ENCODE measurements around the gene FHL3. TPM values are rescaled to one million over a fixed set of nuclear protein-coding genes. Genes with fewer than 3 reads are reported as not detected.
A peak's percentile ranks its signal among the peaks of the same experiment; 100 is the strongest.

The FHL3 gene
- total RNA-seq, 4 donors from 2014 or later, result 3.0 to 19.1 (median 12.2) TPM

DNA sequence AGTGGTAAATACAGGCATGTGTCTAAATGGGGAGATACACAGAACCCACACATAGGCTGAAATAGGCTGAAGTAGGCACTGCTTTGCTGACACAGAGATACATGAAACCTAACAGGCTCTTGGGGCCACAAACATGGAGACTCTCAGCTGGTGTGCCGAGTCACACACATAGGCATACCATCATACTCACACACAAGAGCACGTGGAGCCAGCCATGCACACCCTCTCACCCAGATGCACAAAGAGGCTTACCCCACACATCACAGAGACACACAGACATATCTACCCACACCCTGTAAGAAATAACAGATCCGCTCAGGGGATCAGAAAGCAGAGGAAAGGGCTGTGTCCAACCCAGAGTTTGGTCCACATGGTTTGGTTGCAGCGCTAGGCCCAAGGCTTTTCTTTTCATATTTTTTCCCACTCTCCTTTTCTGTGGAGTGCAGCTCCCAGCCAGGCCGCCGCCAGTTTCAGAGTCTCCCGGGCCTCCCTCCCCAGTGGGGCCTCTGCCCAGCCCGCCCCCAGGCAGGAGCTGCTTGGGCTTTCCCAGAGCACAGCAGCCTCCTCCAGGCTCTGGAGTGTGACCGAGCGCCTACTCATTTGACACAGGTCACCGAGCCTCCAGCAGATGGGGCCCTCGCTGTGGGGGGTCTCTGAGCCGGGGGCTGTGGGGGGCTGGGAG lies 45.2 kb upstream of the FHL3 start:
- no peak overlapping the region for H3K4me3 ChIP-seq
- TF ChIP-seq EP300 (IDR thresholded peaks at IDR 0.05; ENCODE audit: low read depth) (no peak), POLR2AphosphoS5 (IDR thresholded peaks at IDR 0.05) (no peak), POLR2A (IDR thresholded peaks at IDR 0.05) (no peak)
- TF ChIP-seq, protein P1, sequence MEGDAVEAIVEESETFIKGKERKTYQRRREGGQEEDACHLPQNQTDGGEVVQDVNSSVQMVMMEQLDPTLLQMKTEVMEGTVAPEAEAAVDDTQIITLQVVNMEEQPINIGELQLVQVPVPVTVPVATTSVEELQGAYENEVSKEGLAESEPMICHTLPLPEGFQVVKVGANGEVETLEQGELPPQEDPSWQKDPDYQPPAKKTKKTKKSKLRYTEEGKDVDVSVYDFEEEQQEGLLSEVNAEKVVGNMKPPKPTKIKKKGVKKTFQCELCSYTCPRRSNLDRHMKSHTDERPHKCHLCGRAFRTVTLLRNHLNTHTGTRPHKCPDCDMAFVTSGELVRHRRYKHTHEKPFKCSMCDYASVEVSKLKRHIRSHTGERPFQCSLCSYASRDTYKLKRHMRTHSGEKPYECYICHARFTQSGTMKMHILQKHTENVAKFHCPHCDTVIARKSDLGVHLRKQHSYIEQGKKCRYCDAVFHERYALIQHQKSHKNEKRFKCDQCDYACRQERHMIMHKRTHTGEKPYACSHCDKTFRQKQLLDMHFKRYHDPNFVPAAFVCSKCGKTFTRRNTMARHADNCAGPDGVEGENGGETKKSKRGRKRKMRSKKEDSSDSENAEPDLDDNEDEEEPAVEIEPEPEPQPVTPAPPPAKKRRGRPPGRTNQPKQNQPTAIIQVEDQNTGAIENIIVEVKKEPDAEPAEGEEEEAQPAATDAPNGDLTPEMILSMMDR (IDR thresholded peaks at IDR 0.05), result no peak
- no peaks in the 10 kb centered on the region for H3K36me3 ChIP-seq
- H3K4me1 ChIP-seq, result peaks cover 5 to 15% (median 10%) of the 10 kb centered on the region in 4 donors
- H3K9me3 ChIP-seq, result no peaks in the 10 kb centered on the region
- intact Hi-C loops (cut with DNase I; ENCODE audit: low total_unique reads) (no loop called here), in situ Hi-C loops (cut with MboI; ENCODE audit: low pct_ligation_motif_present in 1 of 4, low pct_unique_long_range_greater_than_20kb in 1 of 4, low sequenced_read_pairs in 3 of 4) (loop anchor here in 1 of 4 donors (25.0 kb wide), 1 partner anchor 762 kb away; no protein-coding TSS in a partner anchor)
- no peak for DNase-seq
- no peak overlapping the region for H3K27ac ChIP-seq
- 71 to 80% methylated on average over 6 to 12 of the region's 13 CpGs for WGBS, 2 donors (ENCODE audit: low coverage in 1 of 2)
- peaks cover 63% of the 10 kb centered on the region for H3K27me3 ChIP-seq

DNA sequence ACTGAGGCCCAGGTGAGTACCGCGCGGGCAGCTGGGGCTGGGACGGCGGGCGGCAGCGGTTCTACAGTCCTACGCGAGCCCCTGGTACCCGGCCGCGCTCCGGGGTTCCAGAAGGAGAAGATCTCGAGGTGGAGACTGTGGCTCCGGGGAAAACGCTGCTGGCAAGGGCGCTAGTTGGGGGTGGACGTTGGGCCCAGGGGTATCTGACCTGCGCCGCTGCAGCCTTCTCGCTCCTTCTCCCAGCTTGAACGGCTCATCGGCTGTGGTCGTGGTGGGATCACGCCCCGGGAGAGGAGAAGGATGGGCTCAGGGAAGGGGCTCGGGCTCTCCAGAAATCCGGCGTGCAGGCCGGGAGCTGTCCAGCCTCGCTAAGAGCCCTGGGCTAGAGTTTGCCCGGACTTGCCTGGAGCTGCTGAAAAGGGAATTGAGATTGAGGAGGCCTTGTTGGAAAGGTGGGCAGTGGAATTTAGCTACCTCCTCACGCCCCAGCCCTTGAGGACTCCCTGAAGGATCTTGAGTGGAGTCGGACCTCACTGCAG lies 42.4 kb upstream of the FHL3 start:
- peaks cover 14 to 26% (median 22%) of the 10 kb centered on the region in 4 donors for H3K4me1 ChIP-seq
- 23% methylated on average over 34 of the region's 34 CpGs; no CpG with 5 or more reads in 1 of the 2 donors for WGBS, 2 donors (ENCODE audit: low coverage in 1 of 2)
- peaks cover 71% of the 10 kb centered on the region for H3K27me3 ChIP-seq
- no peaks in the 10 kb centered on the region for H3K36me3 ChIP-seq
- in situ Hi-C loops (cut with MboI; ENCODE audit: low pct_ligation_motif_present in 1 of 4, low pct_unique_long_range_greater_than_20kb in 1 of 4, low sequenced_read_pairs in 3 of 4) (loop anchor here in 1 of 4 donors (25.0 kb wide), 1 partner anchor 790 kb away; no protein-coding TSS in a partner anchor), intact Hi-C loops (cut with DNase I; ENCODE audit: low total_unique reads) (no loop called here)
- H3K4me3 ChIP-seq, result peak overlapping the region; percentile 27 to 66 (median 46)
- TF ChIP-seq, protein P1 (IDR thresholded peaks at IDR 0.05), result no peak
- TF ChIP-seq POLR2A (IDR thresholded peaks at IDR 0.05), result no peak
- TF ChIP-seq POLR2AphosphoS5 (IDR thresholded peaks at IDR 0.05), result no peak
- peak overlapping the region; percentile 29 to 68 (median 46) for H3K27ac ChIP-seq
- DNase-seq, result no peak
- no peaks in the 10 kb centered on the region for H3K9me3 ChIP-seq

DNA sequence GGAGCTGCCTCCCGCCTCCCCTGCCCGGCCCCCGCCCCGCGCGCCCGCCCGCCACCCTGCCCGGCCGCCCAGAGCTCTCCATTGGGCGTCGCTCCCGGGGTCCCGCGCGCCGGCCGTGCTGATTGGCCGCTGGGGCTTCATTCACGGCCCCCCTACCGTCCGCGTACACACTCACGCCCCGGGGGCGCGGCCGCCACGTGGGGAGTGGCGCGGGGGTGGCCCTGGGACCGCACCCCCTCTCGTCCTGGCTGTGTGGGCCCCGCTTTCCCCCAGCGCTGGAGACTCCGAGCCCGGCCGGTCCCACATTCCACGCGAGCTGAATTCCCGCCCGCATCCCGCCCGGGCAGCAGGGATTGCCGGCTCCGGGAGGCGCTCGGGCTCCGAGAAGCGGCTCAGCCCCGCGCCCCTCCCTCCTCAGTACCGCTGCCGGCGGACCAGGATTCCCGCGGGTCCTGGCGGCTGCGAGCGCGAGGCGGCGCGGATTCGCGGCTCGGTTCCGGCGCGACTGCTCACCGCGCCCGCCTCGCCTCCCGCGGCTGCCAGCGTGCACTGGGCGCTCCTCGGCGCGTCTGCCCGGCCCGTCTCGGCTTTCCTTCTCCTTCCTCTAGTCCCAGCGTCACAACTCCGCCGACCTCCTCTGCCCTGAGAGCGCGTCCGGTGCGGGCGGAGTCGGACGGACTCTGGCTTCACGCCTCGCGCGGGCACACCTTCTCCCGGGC lies 41.7 kb upstream of the FHL3 start:
- H3K9me3 ChIP-seq, result no peaks in the 10 kb centered on the region
- in situ Hi-C loops (cut with MboI; ENCODE audit: low pct_ligation_motif_present in 1 of 4, low pct_unique_long_range_greater_than_20kb in 1 of 4, low sequenced_read_pairs in 3 of 4) (loop anchor here in 1 of 4 donors (25.0 kb wide), 1 partner anchor 790 kb away; no protein-coding TSS in a partner anchor), intact Hi-C loops (cut with DNase I; ENCODE audit: low total_unique reads) (no loop called here)
- H3K4me3 ChIP-seq, result peak overlapping the region; percentile 27 to 66 (median 46)
- H3K27ac ChIP-seq, result peak overlapping the region; percentile 29 to 68 (median 46)
- peaks cover 72% of the 10 kb centered on the region for H3K27me3 ChIP-seq
- TF ChIP-seq POLR2AphosphoS5 (IDR thresholded peaks at IDR 0.05), result no peak
- no peak for TF ChIP-seq POLR2A (IDR thresholded peaks at IDR 0.05)
- TF ChIP-seq, protein P1 (IDR thresholded peaks at IDR 0.05), result no peak
- TF ChIP-seq EP300 (IDR thresholded peaks at IDR 0.05; ENCODE audit: low read depth), result no peak
- no peaks in the 10 kb centered on the region for H3K36me3 ChIP-seq
- peak; percentile 80 for DNase-seq
- peaks cover 14 to 26% (median 22%) of the 10 kb centered on the region in 4 donors for H3K4me1 ChIP-seq
- whole genome bisulfite sequencing, 2 donors (ENCODE audit: low coverage in 1 of 2), result 1 to 2% methylated on average over 11 to 45 of the region's 99 CpGs

DNA sequence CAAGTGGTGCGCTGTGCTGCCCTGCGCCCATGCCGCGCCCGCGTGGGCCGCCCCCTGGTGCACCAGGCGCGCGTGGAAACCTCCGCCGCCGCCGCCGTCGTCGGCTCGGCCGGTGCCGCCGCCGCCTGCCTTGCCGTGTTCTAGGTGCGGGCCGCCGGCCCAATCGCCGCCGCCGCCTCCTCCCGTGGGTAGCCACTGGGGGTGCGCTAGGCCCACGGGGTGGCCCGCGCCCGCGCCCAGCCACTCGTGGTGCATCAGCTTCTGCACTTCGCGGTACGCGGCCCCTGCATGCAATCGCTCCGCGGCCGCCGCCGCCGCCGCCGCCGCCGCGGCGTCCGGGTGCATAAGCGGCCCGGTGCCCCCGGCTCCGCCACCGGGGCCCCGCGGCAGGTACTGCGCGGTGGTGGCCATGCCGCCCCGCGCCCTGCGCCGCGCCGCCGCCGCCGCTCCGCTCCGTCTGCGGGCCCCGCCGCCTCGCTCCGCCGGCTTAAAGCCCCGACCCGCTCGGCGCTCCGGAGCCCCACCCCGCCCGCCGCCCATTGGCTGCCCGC lies 41.1 kb upstream of the FHL3 start, which contains the start of gene POU3F1:
POU3F1 (minus strand) TSS at position 461 of the 551 bp plus-strand sequence; CDS start at position 411, 50 bp downstream.
- DNase-seq, result no peak
- Histone ChIP-seq H3K4me3 (peak within 1 kb of the TSS; percentile 27 to 66 (median 46)), H3K9me3 (no peaks in the 10 kb centered on the region), H3K36me3 (no peaks in the 10 kb centered on the region), H3K27me3 (peaks cover 72% of the 10 kb centered on the region), H3K27ac (peak within 1 kb of the TSS; percentile 29 to 68 (median 46)), H3K4me1 (peaks cover 14 to 26% (median 22%) of the 10 kb centered on the region in 4 donors)
- in situ Hi-C loops (cut with MboI; ENCODE audit: low pct_ligation_motif_present in 1 of 4, low pct_unique_long_range_greater_than_20kb in 1 of 4, low sequenced_read_pairs in 3 of 4) (loop anchor here in 1 of 4 donors (25.0 kb wide), 1 partner anchor 791 kb away; no protein-coding TSS in a partner anchor), intact Hi-C loops (cut with DNase I; ENCODE audit: low total_unique reads) (no loop called here)
- TF ChIP-seq, protein P1 (IDR thresholded peaks at IDR 0.05), result no peak
- TF ChIP-seq POLR2AphosphoS5 (IDR thresholded peaks at IDR 0.05) (no peak), POLR2A (IDR thresholded peaks at IDR 0.05) (no peak), EP300 (IDR thresholded peaks at IDR 0.05; ENCODE audit: low read depth) (no peak)
- WGBS, 2 donors (ENCODE audit: low coverage in 1 of 2), result 2% methylated on average over 29 of the region's 92 CpGs; no CpG with 5 or more reads in 1 of the 2 donors
